ENCODE results near the gene BBS5. TPM values are rescaled to one million over a fixed set of nuclear protein-coding genes. Genes with fewer than 3 reads are reported as not detected.

Gene BBS5
- total and polyA plus RNA-seq, 2 experiments from 2014 or later: 0.10 to 0.36 TPM

DNA sequence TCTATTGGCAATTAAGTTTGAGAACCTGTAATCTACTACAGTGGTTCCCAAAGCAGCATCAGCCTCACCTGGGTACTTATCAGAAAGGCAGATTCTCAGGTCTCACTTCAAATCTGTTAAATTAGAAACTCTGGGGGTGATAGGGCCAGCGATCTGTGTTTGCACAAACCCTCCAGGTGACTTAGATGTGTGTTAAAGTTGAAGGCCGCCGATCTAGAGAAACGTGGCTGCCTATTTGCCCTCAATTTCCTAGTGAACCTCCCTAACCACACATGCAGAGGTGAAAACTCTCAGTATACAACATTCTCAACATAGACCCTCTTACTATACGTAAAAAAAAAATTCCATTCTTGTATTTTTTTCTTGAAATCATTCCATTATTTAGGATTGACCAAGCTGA is 44.4 kb downstream of the BBS5 start (continued):
- TF ChIP-seq, protein P1, sequence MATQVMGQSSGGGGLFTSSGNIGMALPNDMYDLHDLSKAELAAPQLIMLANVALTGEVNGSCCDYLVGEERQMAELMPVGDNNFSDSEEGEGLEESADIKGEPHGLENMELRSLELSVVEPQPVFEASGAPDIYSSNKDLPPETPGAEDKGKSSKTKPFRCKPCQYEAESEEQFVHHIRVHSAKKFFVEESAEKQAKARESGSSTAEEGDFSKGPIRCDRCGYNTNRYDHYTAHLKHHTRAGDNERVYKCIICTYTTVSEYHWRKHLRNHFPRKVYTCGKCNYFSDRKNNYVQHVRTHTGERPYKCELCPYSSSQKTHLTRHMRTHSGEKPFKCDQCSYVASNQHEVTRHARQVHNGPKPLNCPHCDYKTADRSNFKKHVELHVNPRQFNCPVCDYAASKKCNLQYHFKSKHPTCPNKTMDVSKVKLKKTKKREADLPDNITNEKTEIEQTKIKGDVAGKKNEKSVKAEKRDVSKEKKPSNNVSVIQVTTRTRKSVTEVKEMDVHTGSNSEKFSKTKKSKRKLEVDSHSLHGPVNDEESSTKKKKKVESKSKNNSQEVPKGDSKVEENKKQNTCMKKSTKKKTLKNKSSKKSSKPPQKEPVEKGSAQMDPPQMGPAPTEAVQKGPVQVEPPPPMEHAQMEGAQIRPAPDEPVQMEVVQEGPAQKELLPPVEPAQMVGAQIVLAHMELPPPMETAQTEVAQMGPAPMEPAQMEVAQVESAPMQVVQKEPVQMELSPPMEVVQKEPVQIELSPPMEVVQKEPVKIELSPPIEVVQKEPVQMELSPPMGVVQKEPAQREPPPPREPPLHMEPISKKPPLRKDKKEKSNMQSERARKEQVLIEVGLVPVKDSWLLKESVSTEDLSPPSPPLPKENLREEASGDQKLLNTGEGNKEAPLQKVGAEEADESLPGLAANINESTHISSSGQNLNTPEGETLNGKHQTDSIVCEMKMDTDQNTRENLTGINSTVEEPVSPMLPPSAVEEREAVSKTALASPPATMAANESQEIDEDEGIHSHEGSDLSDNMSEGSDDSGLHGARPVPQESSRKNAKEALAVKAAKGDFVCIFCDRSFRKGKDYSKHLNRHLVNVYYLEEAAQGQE (IDR thresholded peaks at IDR 0.05; ENCODE audit: unreplicated experiment): no peak
- TF ChIP-seq ZNF114 (CRISPR knock-in tag; IDR thresholded peaks at IDR 0.05) (no peak), ETS1 (IDR thresholded peaks at IDR 0.05) (no peak), CREB1 (CRISPR knock-in tag; IDR thresholded peaks at IDR 0.05; ENCODE audit: low read depth) (no peak), JUNB (IDR thresholded peaks at IDR 0.05; ENCODE audit: unreplicated experiment) (no peak)

GRCh38 chr2:169525434-169525833 is 46.1 kb downstream of the BBS5 start:
- Histone ChIP-seq H3K27me3 (ENCODE audit: insufficient read depth) (no peaks in the 10 kb centered on the region), H3K4me3 (no peak overlapping the region), H4K20me1 (replicated peaks; ENCODE audit: insufficient read depth) (no peaks in the 10 kb centered on the region), H3K9me2 (ENCODE audit: insufficient read depth) (no peaks in the 10 kb centered on the region), H3K4me2 (no peak overlapping the region), H3K4me1 (ENCODE audit: insufficient read depth) (no peaks in the 10 kb centered on the region), H3K79me2 (replicated peaks; ENCODE audit: insufficient read depth) (no peaks in the 10 kb centered on the region), H3F3A (replicated peaks; ENCODE audit: low read depth) (no peaks in the 10 kb centered on the region), H3K36me3 (ENCODE audit: insufficient read depth) (peaks cover 2% of the 10 kb centered on the region; the same call in 1 of the 2 replicates), H3K27ac (ENCODE audit: low read depth) (no peak overlapping the region), H2AFZ (no peak overlapping the region)
- Mint-ChIP-seq H3K4me3 (no peak overlapping the region), H3K4me1 (no peaks in the 10 kb centered on the region), H3K9me3 (no peaks in the 10 kb centered on the region), H3K36me3 (ENCODE audit: low read depth) (peaks cover 6% of the 10 kb centered on the region; the same call in 2 of the 3 replicates), H3K27me3 (ENCODE audit: insufficient read depth, low read depth, poor library complexity) (no peaks in the 10 kb centered on the region), H3K27ac (no peak overlapping the region)
- no peak for ATAC-seq
- no peak for DNase-seq (ENCODE audit: low spot score)
- no peak for TF ChIP-seq STAT1 (IDR thresholded peaks at IDR 0.05; ENCODE audit: unreplicated experiment)
- no peak for TF ChIP-seq CREB1 (CRISPR knock-in tag; IDR thresholded peaks at IDR 0.05; ENCODE audit: low read depth)
- TF ChIP-seq EZH2phosphoT487 (IDR thresholded peaks at IDR 0.05; ENCODE audit: unreplicated experiment): no peak
- TF ChIP-seq ZNF114 (CRISPR knock-in tag; IDR thresholded peaks at IDR 0.05): no peak
- no peak for TF ChIP-seq POLR2AphosphoS5 (IDR thresholded peaks at IDR 0.05; ENCODE audit: low read depth)
- TF ChIP-seq ZNF331 (CRISPR knock-in tag; IDR thresholded peaks at IDR 0.05; ENCODE audit: low read depth): no peak
- TF ChIP-seq ZNF462 (CRISPR knock-in tag; IDR thresholded peaks at IDR 0.05): no peak
- no peak for TF ChIP-seq ETS1 (IDR thresholded peaks at IDR 0.05)
- no peak for TF ChIP-seq EZH2 (IDR thresholded peaks at IDR 0.05; ENCODE audit: low read depth, unreplicated experiment)
- no peak for TF ChIP-seq NANOG (IDR thresholded peaks at IDR 0.05; ENCODE audit: borderline replicate concordance)

All from GM23338 (cell line).